Activated CD4-positive, alpha-beta memory T cell treated with anti-CD3 and anti-CD28 coated beads, Interleukin-2, amount 10 ng/mL, durations not matched to agents 7 days and 5 days (primary cell): ENCODE results near the gene CYP24A1. TPM values are rescaled to one million over a fixed set of nuclear protein-coding genes. Genes with fewer than 3 reads are reported as not detected.

Source experiments
- CTCF ChIA-PET: fragments of 350-600 bp; sonication (Branson Sonifier 250); formaldehyde crosslinking; loops from one replicate; lab custom pipeline; 2021; ENCODE audit warnings: antibody characterized with exemption, inconsistent platforms; lab: Charles Lee
- POLR2A ChIA-PET: fragments of 350-600 bp; sonication (Branson Sonifier 250); formaldehyde crosslinking; loops from one replicate; lab custom pipeline; 2021; ENCODE audit warnings: antibody characterized with exemption; lab: Charles Lee
- DNase-seq: peaks from one replicate; pipeline ENCODE4 v3.0.0-alpha.2; 2020
- H3K27ac Mint-ChIP-seq: one replicate; pipeline ENCODE4 v1.8.0; 2021; ENCODE audit warnings: mild to moderate bottlenecking, mixed read lengths
- H3K27me3 Mint-ChIP-seq: one replicate; pipeline ENCODE4 v1.8.0; 2021; ENCODE audit warnings: mixed read lengths
- H3K36me3 Mint-ChIP-seq: one replicate; pipeline ENCODE4 v1.8.0; 2021; ENCODE audit warnings: low read depth, mixed read lengths
- H3K4me1 Mint-ChIP-seq: one replicate; pipeline ENCODE4 v1.8.0; 2021; ENCODE audit warnings: mixed read lengths
- H3K4me3 Mint-ChIP-seq: one replicate; pipeline ENCODE4 v1.8.0; 2021; ENCODE audit warnings: mild to moderate bottlenecking, mixed read lengths
- H3K9me3 Mint-ChIP-seq: one replicate; pipeline ENCODE4 v1.8.0; 2021; ENCODE audit warnings: mixed read lengths
- total RNA-seq, 2 experiments: library from RNA; stranded (reverse); gene quantifications; one replicate each; pipeline ENCODE4 v1.2.3, GENCODE V29; 2021

Gene CYP24A1
- total RNA-seq, 2 experiments from 2014 or later, result not detected

DNA sequence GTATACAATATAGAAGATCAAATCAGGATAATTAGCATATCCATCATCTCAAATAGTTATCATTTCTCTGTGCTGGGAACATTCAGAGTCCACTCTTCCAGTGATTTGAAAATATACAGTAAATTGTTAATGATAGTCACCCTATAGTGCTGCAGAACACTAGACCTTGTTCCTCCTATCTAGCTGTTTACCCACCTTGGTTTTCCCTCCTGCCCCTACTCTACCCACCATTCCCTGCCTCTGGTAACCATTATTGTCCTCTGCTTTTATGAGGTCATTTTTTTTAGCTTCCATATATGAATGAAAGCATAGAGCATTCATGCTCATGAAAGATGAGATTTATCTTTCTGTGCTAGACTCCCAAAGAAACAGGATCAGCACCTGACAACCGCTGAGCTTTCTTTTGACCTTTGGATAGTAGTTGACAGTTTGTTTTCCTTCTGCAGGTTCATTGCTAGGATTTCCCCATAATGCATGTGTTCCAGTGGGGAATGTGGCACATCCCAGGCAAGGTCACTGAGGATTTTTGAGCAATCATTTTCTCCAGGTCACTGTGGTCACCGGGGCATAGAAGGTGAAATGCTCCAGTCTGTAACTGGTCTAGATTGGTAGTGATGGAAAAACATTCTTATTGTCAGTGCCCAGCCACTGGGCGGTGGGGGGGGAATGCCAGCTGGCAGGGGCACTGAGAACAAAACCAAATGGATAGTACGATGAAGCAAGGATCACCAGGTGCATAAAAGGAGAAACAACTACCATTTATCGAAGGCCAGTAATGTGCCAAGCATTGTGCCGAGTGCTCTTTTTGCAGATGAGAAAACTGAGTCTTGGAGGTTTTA is 69.8 kb downstream of the CYP24A1 start:
- H3K9me3 Mint-ChIP-seq, result no peaks in the 10 kb centered on the region
- peaks cover 2% of the 10 kb centered on the region for H3K4me1 Mint-ChIP-seq
- CTCF ChIA-PET, result interaction anchor here (0.6 to 5.5 kb wide), 31 partner anchors 10 to 542 kb away, joined by 3 to 60 read pairs (median 4); partner anchors contain the start of gene PFDN4
- POLR2A ChIA-PET, result interaction anchor here (2.3 kb wide), 1 partner anchor 104 kb away, joined by 7 read pairs; the partner anchor contains the start of gene PFDN4
- H3K27me3 Mint-ChIP-seq, result peaks cover 10% of the 10 kb centered on the region
- no peaks in the 10 kb centered on the region for H3K36me3 Mint-ChIP-seq
- no peak for DNase-seq
- H3K27ac Mint-ChIP-seq, result no peak overlapping the region
- H3K4me3 Mint-ChIP-seq, result no peak overlapping the region

Other genes with a start within 250 kb of the CYP24A1 start
- not detected for gene BCAS1, start 103.4 kb downstream of the CYP24A1 start, total RNA-seq
- 10 to 100 TPM; 28.1 to 30.3 TPM for gene PFDN4, start 34.1 kb upstream of the CYP24A1 start, total RNA-seq